Measurements from ENCODE around the gene AADAT. TPM values are rescaled to one million over a fixed set of nuclear protein-coding genes. Genes with fewer than 3 reads are reported as not detected.

AADAT gene
- total RNA-seq, 3 donors from 2014 or later = not detected

Other genes with a start within 250 kb of the AADAT start
- 1 to 10 TPM; 1.1 to 1.4 (median 1.4) TPM for gene MFAP3L, start 63.6 kb downstream of the AADAT start, total RNA-seq

All from activated T-cell treated with anti-CD3 and anti-CD28 coated beads, Interleukin-2, amount 50 U/mL, for 4 hours (primary cell).